ENCODE results near the gene SEMA6A.

The SEMA6A gene

GRCh38 chr5:116459301-116459700, 115.3 kb downstream of the SEMA6A start:
- no peak for DNase-seq (ENCODE audit: low read depth)

DNA sequence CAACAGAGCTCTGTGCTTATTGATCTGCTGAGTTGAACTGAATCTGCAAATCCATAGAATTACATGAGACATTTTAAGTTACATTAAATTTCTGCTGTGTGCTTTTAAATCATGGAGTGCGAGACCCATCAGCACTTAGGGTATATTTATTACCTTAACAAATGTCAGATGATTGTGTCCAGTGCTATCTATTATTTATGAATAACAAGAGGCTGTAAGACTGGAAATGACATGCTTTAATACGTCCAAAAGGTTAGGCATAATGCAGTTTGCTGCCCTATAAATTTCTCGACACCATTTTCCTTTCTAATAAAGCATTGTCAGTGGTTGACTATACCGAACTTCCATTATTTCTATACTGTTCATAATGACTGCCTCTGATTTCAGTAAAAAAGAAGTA, 117.6 kb downstream of the SEMA6A start:
- no peak for DNase-seq (ENCODE audit: low read depth)

- no peak for DNase-seq (ENCODE audit: low read depth)
Observed at GRCh38 chr5:116456036-116456435, 118.6 kb downstream of the SEMA6A start.

DNA sequence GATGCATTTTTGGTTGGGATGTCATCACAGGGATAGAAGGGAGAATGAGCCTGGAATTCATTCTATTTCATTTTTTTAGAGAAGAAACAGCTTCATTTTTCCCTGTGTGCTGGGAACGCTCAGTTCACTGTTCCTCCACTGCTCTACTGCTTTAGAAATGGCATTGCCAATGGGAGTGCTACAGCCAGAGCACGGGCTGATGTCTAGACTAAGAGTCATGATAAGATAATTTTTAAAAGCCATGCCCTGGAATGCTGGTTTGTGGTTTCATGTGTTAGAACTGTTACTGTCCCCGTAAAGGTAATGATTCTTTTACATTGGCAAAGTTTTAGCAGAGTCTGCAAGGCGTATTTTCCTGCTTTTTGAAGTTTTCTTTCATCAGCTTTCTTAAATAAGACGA, 119.6 kb downstream of the SEMA6A start:
- no peak for DNase-seq (ENCODE audit: low read depth)

DNA sequence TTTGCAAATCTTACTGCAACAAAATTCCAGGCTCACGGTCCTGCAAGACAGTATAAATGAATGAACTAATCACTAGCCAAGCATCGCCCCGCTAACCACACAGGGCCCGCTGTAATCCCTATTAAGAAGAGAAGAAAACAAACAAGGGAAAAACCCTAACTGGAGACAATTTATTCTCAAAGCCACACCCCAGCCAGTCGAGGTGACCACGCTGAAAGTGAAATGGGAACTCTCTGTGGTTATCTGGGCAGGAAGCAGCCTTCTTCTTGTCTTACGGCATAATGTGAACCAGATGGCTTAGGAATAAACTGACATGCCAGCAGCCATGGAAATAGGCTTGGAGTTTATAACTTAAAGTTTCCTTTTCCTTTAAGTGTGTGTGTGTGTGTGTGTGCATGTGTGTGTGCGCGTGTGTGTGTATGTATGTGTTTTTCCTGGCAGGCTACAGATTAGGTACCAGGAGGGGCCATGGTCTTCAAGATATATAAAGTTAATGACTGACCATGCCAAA, 120.2 kb downstream of the SEMA6A start:
- no peak for DNase-seq (ENCODE audit: low read depth)

GRCh38 chr5:116453988-116454411, 120.6 kb downstream of the SEMA6A start:
- DNase-seq (ENCODE audit: low read depth), result no peak

- no peak for DNase-seq (ENCODE audit: low read depth)
Observed at GRCh38 chr5:116452774-116453368, 121.8 kb downstream of the SEMA6A start.

DNA sequence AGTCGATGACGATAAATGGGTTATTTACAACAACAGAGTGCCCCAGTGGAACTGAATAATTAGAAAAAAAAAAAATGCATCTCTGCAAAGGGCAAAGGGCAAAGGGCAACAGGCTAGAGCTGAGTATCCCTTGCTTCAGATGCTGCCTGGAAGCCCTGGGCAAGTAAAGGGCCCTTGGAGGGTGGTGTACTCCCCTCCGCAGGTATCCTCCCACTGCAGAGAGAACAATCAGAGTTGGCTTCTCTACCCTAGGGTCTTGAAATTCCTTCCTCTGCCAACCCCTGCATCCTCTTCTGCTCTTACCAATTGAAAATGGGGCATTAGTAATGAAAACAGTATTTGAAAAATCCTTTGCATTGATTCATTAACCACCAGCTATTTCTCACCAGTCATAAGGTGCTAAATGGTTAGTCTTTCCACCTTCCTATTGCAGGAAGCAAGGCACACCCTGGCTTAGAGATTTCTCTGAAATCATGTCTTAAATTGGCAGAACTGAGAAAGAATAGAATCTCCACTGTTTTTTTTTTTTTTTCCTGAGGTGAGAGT, 122.6 kb downstream of the SEMA6A start:
- no peak for DNase-seq (ENCODE audit: low read depth)

DNA sequence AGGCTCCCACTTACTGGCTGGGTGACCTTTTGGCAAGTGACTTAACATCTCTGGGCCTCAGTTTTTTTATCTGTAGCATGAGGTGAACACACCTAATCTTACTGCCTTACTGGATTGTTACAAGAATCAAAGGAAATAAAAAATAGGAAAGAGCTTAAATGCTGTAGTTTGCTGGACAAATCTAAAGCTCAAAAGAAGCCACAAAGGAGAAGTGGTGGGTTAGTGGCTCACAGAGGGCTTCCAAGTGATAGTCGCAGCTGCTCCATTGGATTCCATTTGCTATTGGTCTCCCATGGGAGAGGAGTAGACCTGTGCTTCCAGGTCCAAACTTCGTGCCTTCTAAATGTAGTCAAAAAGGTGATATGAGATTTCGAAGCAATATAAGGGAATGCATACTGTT, 123.6 kb downstream of the SEMA6A start:
- no peak for DNase-seq (ENCODE audit: low read depth)

DNA sequence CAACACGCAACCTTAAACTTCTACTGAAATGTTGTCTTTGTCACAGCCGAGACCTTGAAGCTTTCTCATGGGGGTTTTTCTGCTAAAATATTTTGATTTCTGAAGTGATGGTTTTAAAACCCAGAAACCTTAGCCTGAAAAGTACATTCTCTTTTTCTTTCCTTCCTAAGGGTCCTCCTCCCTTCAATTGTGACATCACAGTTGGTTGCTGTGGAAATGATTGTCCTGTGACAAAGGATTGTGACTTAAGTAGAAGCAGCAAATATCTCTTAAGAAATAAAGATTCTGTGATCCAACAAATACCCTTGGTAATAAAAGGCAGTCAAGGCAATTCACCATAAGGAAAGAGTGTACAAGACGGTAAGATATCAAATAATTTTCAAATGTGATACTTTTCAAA, 125.2 kb downstream of the SEMA6A start:
- DNase-seq (ENCODE audit: low read depth), result no peak

DNA sequence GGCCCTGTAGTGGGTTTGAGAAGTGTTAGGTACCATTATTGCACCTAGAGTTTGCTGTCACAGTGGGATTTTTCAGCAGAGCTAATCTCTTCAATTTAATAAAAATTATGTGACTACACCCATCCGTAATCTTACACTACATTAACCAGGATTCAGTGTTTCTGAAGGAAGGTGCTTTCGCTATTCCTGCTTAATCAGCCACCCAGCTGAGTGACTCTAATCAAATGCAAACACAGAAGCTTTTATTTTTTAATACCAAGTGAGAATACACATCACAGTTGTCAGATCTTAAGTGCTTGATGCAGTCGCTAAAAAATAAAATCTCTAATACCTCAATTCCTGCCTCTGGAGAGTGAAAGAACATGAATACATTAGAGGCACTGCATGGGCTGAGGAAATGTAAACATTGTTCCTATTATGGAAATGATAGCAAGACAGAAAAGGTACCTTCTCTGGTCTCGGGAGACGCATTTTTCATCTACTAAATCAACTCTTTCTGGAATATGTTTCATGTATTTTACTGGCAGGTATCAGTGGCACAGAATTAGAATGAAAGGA, 125.7 kb downstream of the SEMA6A start:
- DNase-seq (ENCODE audit: low read depth), result no peak

DNA sequence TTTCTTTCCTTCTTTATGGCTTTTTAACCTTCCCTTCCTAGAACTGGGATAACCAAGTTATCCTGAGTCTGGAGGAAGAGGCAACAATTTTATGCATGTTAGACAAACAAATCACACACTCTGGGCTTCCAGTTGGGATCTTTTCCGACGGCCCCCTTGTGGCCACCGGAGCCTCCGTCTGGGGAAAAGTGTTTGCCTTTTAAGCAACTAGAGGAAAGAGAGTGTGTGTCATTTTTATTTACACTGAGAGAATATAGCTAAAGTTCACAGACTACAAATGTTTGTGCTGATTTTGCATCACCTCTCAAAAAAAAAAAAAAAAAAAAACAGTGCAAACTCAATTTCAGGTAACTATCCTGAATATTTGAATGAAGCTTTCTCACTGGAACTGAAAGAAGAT, 126.2 kb downstream of the SEMA6A start:
- DNase-seq (ENCODE audit: low read depth), result no peak

- DNase-seq (ENCODE audit: low read depth), result no peak
Observed at GRCh38 chr5:116446356-116447005, 128.1 kb downstream of the SEMA6A start.

DNA sequence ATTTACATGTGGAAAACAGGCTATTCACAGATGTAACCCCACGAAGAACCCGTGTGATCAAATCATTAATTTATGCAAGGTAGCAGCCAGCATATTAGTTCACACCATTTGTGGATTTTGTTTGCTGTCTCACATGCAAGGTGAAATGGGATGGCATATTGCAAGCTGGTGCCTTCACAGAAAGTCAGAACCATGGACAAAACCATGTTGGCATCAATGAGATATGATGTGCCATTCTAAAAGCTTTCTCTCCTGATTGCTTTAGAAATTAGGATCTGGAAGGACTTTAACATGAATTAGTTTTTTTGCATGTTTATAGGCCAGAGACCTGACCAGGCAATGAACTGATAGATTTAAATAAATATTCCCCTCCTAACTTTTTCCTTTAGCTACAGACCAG, 129.3 kb downstream of the SEMA6A start:
- DNase-seq (ENCODE audit: low read depth), result no peak

DNA sequence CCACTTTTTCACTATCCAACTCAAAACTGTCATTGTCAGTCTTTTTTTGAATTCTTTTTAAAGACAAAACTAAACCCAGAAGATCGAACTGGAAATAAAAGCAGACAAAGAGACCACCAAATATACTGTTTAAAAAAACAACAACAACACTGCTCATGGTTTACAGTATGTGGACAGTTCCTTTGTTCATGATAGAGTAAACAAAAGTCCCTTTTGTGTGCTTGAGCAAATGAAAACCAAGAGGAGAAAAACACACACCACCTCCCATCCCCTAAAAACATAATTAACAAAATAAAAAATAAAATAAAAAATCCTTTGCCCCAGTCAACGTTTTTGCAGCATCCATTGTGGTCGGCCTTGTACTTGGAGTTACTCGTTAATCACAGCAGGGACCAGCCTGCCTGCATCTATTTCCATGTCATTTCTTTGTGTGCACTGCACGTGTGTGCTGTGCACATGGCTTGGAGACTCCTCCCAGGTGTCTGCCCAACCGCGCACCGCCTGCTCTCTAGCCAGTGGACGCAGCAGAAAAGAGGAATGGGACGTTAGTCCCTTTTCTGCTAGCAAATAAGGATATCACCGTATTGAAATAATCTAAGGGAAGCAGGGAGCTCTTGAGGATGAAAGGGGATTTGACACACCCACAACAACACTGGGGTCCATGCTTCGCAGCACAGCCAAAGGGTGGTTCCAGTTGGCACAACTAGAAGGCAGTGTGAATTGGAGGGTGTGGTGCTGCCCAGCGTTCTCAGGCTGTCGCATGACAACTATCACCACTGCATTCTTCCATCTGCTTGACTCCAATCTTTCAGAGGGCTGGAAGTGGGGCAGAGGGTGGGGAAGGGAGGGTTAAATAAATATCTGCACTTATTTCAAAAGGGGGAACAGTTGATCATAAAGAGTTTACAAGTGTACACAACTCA, 130.0 kb downstream of the SEMA6A start:
- no peak for DNase-seq (ENCODE audit: low read depth)

- DNase-seq (ENCODE audit: low read depth), result no peak
Observed at GRCh38 chr5:116442931-116443551, 131.6 kb downstream of the SEMA6A start.

GRCh38 chr5:116442095-116442534, 132.5 kb downstream of the SEMA6A start:
- DNase-seq (ENCODE audit: low read depth), result no peak

DNA sequence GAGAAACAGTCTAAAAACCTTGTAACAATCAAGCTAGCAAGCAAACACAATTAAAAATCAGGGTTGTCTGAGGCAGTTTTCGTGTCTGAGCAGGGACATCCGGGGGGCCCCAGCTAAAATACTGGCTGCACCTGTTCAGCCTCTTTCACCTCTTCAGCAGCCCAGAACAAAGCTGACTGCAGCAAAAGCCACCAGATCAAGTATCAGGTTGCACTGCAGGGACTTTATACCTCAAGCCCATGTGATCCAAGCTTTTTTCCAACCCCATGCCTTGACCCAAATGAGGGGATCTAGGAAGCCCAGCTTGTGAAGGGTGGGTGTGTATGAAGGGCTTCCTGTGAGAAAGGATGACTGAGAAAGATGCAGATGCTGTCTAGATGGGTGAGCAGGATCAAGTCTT, 133.4 kb downstream of the SEMA6A start:
- no peak for DNase-seq (ENCODE audit: low read depth)

DNA sequence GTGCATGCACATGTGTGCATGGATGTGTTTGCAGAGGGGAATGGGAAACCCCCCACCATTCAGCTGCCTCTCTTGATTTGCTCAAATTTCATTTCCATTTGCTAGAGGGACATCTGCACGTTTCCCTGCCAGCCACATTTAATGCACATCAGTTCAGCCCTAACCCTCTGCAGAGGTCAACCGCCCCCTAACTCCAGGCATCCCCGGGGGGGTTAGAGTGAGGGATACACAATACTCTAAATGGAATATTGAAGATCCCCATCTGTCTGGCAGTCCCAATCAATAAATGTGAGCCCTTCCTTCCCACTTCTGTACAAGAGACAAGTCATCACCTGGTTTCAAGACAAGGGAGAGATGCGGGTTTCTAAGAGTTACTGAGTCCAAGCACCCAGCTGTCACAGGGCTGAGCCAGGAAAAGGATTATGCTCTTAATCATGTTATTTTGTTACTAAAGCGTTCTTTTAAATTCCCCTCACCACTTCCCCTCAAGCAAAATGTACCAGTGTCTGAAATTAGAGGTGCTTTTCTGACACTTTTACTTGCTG, 134.1 kb downstream of the SEMA6A start:
- no peak for DNase-seq (ENCODE audit: low read depth)

DNA sequence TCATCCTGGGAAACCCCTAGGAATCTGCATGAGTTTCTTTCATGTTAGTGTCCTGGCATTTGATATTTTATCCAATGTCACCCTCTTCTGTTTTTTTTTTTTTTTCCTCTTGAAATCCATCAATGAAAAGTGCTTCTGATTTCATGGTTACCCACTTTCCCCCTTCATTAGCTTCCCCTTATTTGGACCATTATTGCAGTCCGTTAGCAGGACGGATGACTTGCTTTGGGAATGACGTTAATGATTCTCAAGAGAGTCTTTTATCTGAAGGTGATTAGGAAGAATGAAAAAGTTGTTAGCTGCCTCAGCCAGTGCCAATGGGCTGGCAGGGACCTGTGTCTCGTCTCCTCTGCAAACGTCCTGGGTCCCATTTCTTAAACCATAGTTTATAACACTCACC, 134.7 kb downstream of the SEMA6A start:
- DNase-seq (ENCODE audit: low read depth), result no peak

DNA sequence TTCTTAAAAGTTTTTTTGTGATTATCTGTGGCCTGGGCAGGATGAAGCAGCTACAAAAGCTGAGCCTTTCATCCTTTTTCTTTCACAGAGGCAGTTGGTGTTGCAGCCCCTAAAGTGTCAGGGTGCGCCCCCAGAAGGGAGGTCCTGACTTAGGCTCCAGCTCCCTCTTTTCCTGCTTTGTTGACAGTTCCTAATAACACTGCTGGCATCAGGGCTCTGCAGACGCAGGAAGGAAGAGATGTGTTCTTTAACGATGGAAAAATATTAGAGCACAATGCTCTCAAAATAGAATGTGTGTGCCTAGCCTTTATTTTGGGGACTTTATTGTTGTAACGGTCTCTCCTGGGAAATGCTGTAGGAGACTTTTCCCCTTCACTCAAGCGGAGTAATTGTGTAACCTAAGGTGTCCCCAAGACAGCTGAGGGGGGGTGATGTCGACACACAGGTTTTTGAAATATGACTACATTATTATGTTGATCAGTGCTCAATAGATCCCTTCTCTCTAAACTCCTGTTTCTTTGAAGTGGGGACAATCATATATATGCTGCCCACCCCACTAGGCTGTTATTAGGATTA, 135.6 kb downstream of the SEMA6A start:
- no peak for DNase-seq (ENCODE audit: low read depth)
